GM12801 (cell line): ENCODE measurements around the gene SF3B1.

Experiments used
- CTCF ChIP-seq: IDR thresholded peaks from one replicate; pipeline ENCODE4 v1.5.1; 2011; ENCODE audit warnings: control low read depth; ENCODE audit not compliant: insufficient read length; ENCODE audit errors: extremely low read depth

SF3B1 gene

DNA sequence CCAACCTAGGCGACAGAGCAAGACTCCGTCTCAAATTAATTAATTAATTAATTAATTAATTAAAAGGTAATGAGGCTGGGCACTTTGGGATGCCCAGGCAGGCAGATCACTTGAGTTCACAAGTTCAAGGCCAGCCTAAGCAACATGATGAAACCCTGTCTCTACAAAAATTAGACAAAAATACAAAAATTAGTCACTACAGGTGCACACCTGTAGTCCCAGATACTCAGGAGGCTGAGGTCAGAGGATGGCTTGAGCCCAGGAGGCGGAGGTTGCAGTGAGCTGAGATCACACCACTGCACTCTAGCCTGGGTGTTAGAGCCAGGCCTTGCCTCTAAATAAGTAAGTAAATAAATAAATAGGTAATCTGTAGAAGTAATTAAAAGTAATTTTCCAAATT, 6.8 kb downstream of the SF3B1 start:
- TF ChIP-seq CTCF: no peak

DNA sequence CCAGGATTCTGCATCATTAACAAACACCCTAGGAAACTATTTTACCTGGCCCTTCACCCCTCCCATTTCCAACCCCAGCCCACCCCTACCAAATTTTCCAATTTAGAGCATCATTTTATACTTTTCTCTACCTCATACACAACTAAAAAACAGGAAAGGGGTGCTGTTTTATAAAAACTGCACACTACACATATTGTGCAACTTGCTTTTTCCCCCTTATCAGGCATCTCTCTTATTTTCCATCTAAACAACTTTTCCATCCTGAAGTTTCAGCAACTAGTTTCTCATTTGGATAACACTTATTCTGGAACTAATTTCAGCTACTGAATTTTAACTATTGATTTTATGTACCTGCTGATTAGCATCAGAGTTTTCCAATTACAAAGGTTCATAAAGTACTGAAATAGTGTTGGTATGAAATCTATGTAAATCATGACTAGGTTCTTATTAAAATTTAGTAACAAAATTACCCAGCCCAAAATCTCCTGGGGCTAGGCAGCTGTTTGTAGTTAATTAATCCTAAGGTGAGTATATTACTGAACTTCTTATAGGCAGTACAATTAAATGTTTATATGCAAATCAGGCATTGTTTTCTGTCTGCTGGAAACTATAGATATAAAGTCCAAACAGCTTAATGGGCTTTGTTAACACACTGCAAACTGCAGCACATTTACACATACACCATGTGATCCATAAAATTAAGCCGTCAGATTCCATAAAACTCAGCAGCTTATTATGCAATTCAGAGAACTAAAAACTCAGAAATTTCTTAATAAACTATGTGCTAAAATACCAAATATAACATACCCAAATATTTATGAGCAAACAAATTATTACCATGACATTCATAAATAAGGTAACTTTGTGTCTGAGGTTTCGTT, 7.9 kb downstream of the SF3B1 start:
- TF ChIP-seq CTCF: no peak

DNA sequence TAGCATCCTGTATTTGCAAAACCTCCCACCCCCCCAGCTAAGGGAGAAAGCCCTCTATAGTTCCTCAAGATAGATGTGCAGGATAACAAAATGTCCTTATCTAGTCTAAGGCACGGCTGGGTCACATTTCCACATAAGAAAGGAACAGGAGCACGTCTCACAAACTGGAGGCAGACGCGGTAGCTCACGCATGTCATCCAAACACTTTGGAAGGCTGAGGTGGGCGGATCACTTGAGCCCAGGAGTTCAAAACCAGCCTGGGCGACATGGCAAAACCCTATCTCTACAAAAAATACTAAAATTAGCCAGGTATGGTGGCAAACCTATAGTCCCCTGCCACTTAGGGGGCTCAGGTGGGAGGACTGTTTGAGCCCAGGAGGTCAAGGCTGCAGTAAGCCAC, 9.3 kb downstream of the SF3B1 start:
- no peak for TF ChIP-seq CTCF

DNA sequence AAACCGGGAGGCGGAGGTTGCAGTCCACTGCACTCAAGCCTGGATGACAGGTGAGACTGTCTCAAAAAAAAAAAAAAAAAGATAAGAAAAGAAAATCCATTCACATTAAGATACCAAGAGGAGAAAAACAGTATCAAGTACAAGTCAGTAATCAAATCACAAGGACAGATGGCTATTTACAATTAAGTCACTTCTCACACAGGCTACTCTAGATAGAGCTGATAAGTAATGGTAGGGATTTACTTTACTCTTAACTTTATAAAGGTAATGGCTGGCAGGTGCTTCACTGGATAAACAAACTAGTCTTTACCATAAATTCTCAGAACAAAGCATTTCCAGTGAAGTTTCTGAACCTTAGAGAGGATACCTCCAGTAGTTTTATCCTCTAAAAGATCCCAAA, 11.5 kb downstream of the SF3B1 start:
- TF ChIP-seq CTCF: no peak

- TF ChIP-seq CTCF: no peak
Measured at GRCh38 chr2:197419438-197419837, 15.4 kb downstream of the SF3B1 start.

DNA sequence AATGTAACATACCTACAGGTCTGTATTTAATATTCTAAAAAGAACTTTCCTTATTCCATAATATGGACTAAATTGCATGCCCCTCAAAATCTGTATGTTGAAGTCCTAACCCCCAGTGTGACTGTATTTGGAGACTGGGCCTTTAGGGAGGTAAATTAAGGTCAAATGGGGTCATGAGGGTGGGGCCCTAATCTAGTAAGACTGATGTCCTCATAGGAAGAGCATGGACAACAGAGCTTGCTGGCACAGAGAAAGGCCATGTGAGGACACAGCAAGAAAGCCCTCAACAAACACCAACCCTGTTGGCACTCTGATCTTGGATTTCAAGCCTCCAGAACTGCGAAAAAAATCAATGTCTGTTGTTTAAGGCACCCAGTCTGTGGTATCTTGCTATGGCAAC, 18.6 kb downstream of the SF3B1 start:
- TF ChIP-seq CTCF: no peak

GRCh38 chr2:197414515-197414914, 20.3 kb downstream of the SF3B1 start:
- TF ChIP-seq CTCF: no peak
